ENCODE results near the gene C6orf58. TPM values are rescaled to one million over a fixed set of nuclear protein-coding genes. Genes with fewer than 3 reads are reported as not detected.
A peak's percentile ranks its signal among the peaks of the same experiment; 100 is the strongest.

C6orf58 gene
- total and polyA plus RNA-seq, 4 experiments from 2014 or later: 0.31 TPM; not detected in 3

DNA sequence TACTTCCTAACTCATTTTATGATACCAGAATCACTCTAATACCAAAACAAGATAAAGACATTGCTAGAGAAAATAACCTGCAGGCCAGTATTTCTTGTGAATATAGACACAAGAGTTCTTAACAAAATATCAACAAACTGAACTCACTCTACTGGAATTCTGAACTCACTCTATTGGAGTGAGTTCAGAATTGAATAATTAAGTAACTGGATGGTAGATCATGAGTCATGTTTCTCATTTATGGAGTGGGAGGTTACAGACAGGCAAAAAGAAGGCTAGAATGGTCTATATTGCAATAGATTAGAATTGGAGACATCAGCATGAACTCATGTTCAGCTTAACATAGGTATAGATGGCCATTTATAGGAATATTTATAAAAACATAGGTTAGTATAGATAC lies 26.6 kb upstream of the C6orf58 start:
- Histone ChIP-seq H3K4me3 (ENCODE audit: low read length in 2 of 2) (no peak overlapping the region), H3K4me1 (ENCODE audit: insufficient read depth, low read length) (no peaks in the 10 kb centered on the region), H3K9me3 (ENCODE audit: control insufficient read depth in 1 of 2, low read length in 2 of 2) (no peaks in the 10 kb centered on the region), H3K27ac (ENCODE audit: low read depth, low read length) (no peak overlapping the region), H3K27me3 (ENCODE audit: insufficient read depth, low read length) (no peaks in the 10 kb centered on the region), H3K36me3 (ENCODE audit: insufficient read depth, low read length) (no peaks in the 10 kb centered on the region)
- Mint-ChIP-seq H3K9me3 (no peaks in the 10 kb centered on the region), H3K27me3 (peaks cover 4 to 6% of the 10 kb centered on the region in 2 donors), H3K4me3 (no peak overlapping the region), H3K27ac (no peak overlapping the region), H3K36me3 (no peaks in the 10 kb centered on the region), H3K4me1 (no peaks in the 10 kb centered on the region)
- intact Hi-C loops (cut with micrococcal nuclease): loop anchor here (10.0 kb wide), 1 partner anchor 1824 kb away; no protein-coding TSS in a partner anchor
- ChIA-PET POLR2A (ENCODE audit: partially characterized antibody) (no interaction called here), CTCF (ENCODE audit: partially characterized antibody) (interaction anchor here (1.1 kb wide), 1 partner anchor 34 kb away, joined by 3 read pairs; no protein-coding TSS in a partner anchor)
- no peak for DNase-seq

DNA sequence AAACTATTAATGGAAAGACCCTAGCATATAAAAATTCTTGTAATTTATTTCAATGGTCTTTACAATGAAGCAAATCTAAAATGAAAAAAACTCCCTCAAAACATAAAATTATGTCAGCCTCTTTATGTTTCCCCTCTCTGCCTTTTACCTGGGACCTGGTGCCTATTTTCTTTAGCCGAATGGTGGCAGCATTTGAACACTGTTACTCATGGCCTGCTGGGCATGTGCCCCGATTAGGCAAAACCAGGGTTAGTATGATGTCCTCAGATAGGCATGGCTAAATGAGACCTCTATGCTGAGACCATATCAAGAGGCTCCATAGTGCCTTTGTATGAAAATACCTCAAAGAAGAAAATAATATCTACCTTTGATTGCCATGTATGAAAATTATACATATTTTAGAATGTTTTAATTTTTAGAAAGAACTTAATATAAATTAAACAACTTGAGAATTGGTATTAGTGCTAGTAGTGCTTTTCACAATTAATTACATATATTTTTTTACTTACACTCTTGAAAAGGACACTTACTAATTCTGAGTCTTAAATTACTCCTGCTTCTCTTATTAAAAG lies 22.5 kb upstream of the C6orf58 start:
- Mint-ChIP-seq H3K9me3 (no peaks in the 10 kb centered on the region), H3K4me1 (no peaks in the 10 kb centered on the region), H3K36me3 (no peaks in the 10 kb centered on the region), H3K27ac (no peak overlapping the region), H3K4me3 (no peak overlapping the region), H3K27me3 (peaks cover 2 to 6% of the 10 kb centered on the region in 2 donors)
- Histone ChIP-seq H3K4me3 (ENCODE audit: low read length in 2 of 2) (no peak overlapping the region), H3K27me3 (ENCODE audit: insufficient read depth, low read length) (no peaks in the 10 kb centered on the region), H3K36me3 (ENCODE audit: insufficient read depth, low read length) (no peaks in the 10 kb centered on the region), H3K27ac (ENCODE audit: low read depth, low read length) (no peak overlapping the region), H3K9me3 (ENCODE audit: control insufficient read depth in 1 of 2, low read length in 2 of 2) (no peaks in the 10 kb centered on the region), H3K4me1 (ENCODE audit: insufficient read depth, low read length) (no peaks in the 10 kb centered on the region)
- intact Hi-C loops (cut with micrococcal nuclease): loop anchor here (10.0 kb wide), 1 partner anchor 1820 kb away; no protein-coding TSS in a partner anchor
- peak in 2 of 5 donors; percentile 2 to 10 for DNase-seq
- POLR2A ChIA-PET (ENCODE audit: partially characterized antibody): no interaction called here
- CTCF ChIA-PET (ENCODE audit: partially characterized antibody): no interaction called here

DNA sequence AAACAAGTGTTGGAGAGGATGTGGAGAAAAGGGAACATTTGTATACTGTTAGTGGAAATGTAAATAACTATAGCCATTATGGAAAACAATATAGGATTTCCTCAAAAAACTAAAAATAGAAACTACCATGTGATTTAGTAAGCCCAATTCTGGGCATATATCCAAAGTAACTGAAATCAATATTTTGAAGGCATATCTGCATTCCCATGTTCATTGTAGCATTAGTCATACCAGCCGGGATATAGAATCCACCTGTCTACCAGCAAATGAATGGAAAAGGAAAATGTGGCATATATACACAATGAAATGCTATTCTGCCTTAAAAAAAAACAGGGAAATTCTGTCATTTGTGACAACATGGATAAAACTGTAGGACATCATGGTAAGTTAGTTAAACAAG lies 15.3 kb upstream of the C6orf58 start:
- H3K9me3 Mint-ChIP-seq: no peaks in the 10 kb centered on the region
- intact Hi-C loops (cut with micrococcal nuclease): no loop called here
- POLR2A ChIA-PET (ENCODE audit: partially characterized antibody): no interaction called here

DNA sequence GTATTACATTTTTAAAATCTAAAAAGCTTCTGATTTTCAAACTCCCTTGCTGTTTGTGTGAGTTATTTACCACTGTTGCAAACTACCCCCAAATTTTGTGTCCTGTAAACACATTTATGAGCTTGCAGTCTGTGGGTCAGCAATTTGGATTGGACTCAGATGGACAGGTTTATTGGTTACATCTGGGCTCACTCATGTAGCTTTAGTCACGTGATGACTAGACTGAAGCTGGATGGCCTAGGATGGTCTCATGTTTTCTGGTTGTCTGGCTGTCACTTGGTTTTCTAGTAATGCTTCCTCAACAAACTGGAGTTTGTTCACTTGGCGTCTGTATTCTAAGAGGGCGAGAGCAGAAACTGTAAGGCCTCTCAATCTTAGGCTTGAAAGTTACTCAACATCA lies 12.2 kb upstream of the C6orf58 start:
- Histone ChIP-seq H3K4me1 (ENCODE audit: insufficient read depth, low read length) (no peaks in the 10 kb centered on the region), H3K27me3 (ENCODE audit: insufficient read depth, low read length) (no peaks in the 10 kb centered on the region), H3K9me3 (ENCODE audit: control insufficient read depth in 1 of 2, low read length in 2 of 2) (no peaks in the 10 kb centered on the region), H3K27ac (ENCODE audit: low read depth, low read length) (no peak overlapping the region), H3K4me3 (ENCODE audit: low read length in 2 of 2) (no peak overlapping the region), H3K36me3 (ENCODE audit: insufficient read depth, low read length) (no peaks in the 10 kb centered on the region)
- POLR2A ChIA-PET (ENCODE audit: partially characterized antibody): no interaction called here
- H3K27me3 Mint-ChIP-seq: peaks cover 0 to 2% of the 10 kb centered on the region in 2 donors
- H3K9me3 Mint-ChIP-seq: no peaks in the 10 kb centered on the region
- intact Hi-C loops (cut with micrococcal nuclease): no loop called here
- H3K27ac Mint-ChIP-seq: no peak overlapping the region
- CTCF ChIA-PET (ENCODE audit: partially characterized antibody): interaction anchor here (1.0 to 1.3 kb wide), 2 partner anchors 12 to 26 kb away, joined by 3 read pairs; no protein-coding TSS in a partner anchor
- no peaks in the 10 kb centered on the region for H3K36me3 Mint-ChIP-seq
- H3K4me3 Mint-ChIP-seq: no peak overlapping the region
- H3K4me1 Mint-ChIP-seq: no peaks in the 10 kb centered on the region
- DNase-seq: no peak

More for the DNA sequence above, 15.3 kb upstream of the C6orf58 start:
- Histone ChIP-seq H3K4me1 (ENCODE audit: insufficient read depth, low read length) (no peaks in the 10 kb centered on the region), H3K27me3 (ENCODE audit: insufficient read depth, low read length) (no peaks in the 10 kb centered on the region), H3K9me3 (ENCODE audit: control insufficient read depth in 1 of 2, low read length in 2 of 2) (no peaks in the 10 kb centered on the region), H3K4me3 (ENCODE audit: low read length in 2 of 2) (no peak overlapping the region), H3K27ac (ENCODE audit: low read depth, low read length) (no peak overlapping the region), H3K36me3 (ENCODE audit: insufficient read depth, low read length) (no peaks in the 10 kb centered on the region)
- CTCF ChIA-PET (ENCODE audit: partially characterized antibody): no interaction called here
- no peak overlapping the region for H3K27ac Mint-ChIP-seq
- no peaks in the 10 kb centered on the region for H3K36me3 Mint-ChIP-seq
- no peaks in the 10 kb centered on the region for H3K4me1 Mint-ChIP-seq
- no peak for DNase-seq
- peaks cover 1 to 2% of the 10 kb centered on the region in 2 donors for H3K27me3 Mint-ChIP-seq
- no peak overlapping the region for H3K4me3 Mint-ChIP-seq

DNA sequence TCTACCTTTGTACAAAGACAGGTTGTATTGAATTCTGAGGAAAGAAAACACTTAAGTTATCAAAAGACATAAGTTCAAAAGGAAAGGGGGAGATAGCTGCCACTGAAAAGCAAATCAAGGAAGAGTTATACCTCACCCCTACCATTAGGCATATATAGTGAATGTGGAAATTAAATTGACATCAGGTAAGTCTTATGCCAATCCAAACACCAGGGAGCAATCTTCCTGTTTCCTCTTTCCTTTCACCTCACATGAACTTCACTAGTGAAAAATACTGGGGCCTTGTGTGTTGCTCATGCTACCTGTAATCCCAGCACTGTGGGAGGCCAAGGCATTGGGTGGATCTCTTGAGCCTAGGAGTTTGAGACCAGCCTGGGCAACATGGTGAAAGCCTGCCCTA lies 10.9 kb upstream of the C6orf58 start:
- Histone ChIP-seq H3K4me3 (ENCODE audit: low read length in 2 of 2) (no peak overlapping the region), H3K27ac (ENCODE audit: low read depth, low read length) (no peak overlapping the region), H3K36me3 (ENCODE audit: insufficient read depth, low read length) (no peaks in the 10 kb centered on the region), H3K4me1 (ENCODE audit: insufficient read depth, low read length) (no peaks in the 10 kb centered on the region), H3K9me3 (ENCODE audit: control insufficient read depth in 1 of 2, low read length in 2 of 2) (no peaks in the 10 kb centered on the region), H3K27me3 (ENCODE audit: insufficient read depth, low read length) (no peaks in the 10 kb centered on the region)
- no peaks in the 10 kb centered on the region for H3K9me3 Mint-ChIP-seq
- H3K27me3 Mint-ChIP-seq: peaks cover 0 to 2% of the 10 kb centered on the region in 2 donors
- peaks cover 4 to 6% (median 6%) of the 10 kb centered on the region in 4 donors for H3K4me1 Mint-ChIP-seq
- H3K27ac Mint-ChIP-seq: no peak overlapping the region
- no peaks in the 10 kb centered on the region for H3K36me3 Mint-ChIP-seq
- intact Hi-C loops (cut with micrococcal nuclease): no loop called here
- CTCF ChIA-PET (ENCODE audit: partially characterized antibody): no interaction called here
- no peak for DNase-seq
- no peak overlapping the region for H3K4me3 Mint-ChIP-seq
- POLR2A ChIA-PET (ENCODE audit: partially characterized antibody): no interaction called here

DNA sequence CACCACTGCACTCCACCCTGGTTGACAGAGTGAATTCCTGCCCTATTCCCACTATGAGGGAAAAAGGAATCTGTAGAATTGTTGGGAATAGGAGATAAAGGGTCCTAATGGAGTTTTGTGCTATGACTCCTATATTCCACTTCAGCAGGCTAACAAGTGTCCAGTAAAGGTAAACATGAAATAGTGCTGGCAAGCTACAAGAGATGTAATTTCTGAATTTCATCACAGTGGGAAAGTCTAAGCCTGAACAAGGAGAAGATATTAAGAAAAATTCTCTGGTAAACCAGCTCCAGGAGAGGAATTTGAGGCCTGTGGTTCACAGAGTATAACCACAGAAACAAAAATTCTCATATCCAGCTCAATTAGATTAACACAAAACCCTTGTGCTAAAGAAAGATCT lies 10.3 kb upstream of the C6orf58 start:
- ChIA-PET CTCF (ENCODE audit: partially characterized antibody) (no interaction called here), POLR2A (ENCODE audit: partially characterized antibody) (no interaction called here)
- no peak for DNase-seq
- no peak overlapping the region for H3K4me3 Mint-ChIP-seq
- no peaks in the 10 kb centered on the region for H3K4me1 ChIP-seq (ENCODE audit: insufficient read depth, low read length)
- H3K27ac ChIP-seq (ENCODE audit: low read depth, low read length): no peak overlapping the region
- no peaks in the 10 kb centered on the region for H3K27me3 ChIP-seq (ENCODE audit: insufficient read depth, low read length)
- H3K9me3 ChIP-seq (ENCODE audit: control insufficient read depth in 1 of 2, low read length in 2 of 2): no peaks in the 10 kb centered on the region
- H3K4me3 ChIP-seq (ENCODE audit: low read length in 2 of 2): no peak overlapping the region
- intact Hi-C loops (cut with micrococcal nuclease): no loop called here
- peaks cover 4 to 9% (median 8%) of the 10 kb centered on the region in 4 donors for H3K4me1 Mint-ChIP-seq
- H3K36me3 Mint-ChIP-seq: no peaks in the 10 kb centered on the region
- H3K27me3 Mint-ChIP-seq: peaks cover 0 to 2% of the 10 kb centered on the region in 2 donors
- H3K36me3 ChIP-seq (ENCODE audit: insufficient read depth, low read length): no peaks in the 10 kb centered on the region
- no peak overlapping the region for H3K27ac Mint-ChIP-seq
- no peaks in the 10 kb centered on the region for H3K9me3 Mint-ChIP-seq

DNA sequence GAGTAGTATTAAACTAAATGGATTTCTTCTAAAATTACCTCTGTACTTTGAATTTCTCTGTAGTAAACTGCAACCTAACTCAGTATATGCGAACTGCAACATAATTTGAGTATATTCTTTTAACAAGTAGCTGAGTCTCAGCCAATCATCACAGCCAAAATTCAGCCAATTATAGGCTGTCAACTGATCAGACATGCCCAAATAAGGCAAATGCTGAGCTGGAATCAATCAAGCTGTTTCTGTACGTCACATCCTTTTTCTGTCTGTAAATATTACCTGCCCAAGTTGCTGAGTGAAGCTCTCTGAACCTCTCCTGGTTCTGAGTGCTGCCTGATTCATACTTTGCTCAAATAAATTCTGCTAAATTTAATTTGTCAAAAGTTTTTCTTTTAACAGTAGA lies 9.5 kb upstream of the C6orf58 start:
- no peak overlapping the region for H3K27ac ChIP-seq (ENCODE audit: low read depth, low read length)
- no peaks in the 10 kb centered on the region for H3K9me3 ChIP-seq (ENCODE audit: control insufficient read depth in 1 of 2, low read length in 2 of 2)
- H3K27me3 ChIP-seq (ENCODE audit: insufficient read depth, low read length): no peaks in the 10 kb centered on the region
- H3K9me3 Mint-ChIP-seq: no peaks in the 10 kb centered on the region
- CTCF ChIA-PET (ENCODE audit: partially characterized antibody): no interaction called here
- H3K4me3 Mint-ChIP-seq: no peak overlapping the region
- H3K4me1 ChIP-seq (ENCODE audit: insufficient read depth, low read length): no peaks in the 10 kb centered on the region
- H3K27me3 Mint-ChIP-seq: peaks cover 0 to 2% of the 10 kb centered on the region in 2 donors
- no peak for DNase-seq
- H3K4me1 Mint-ChIP-seq: peaks cover 6 to 9% (median 8%) of the 10 kb centered on the region in 4 donors
- H3K4me3 ChIP-seq (ENCODE audit: low read length in 2 of 2): no peak overlapping the region
- intact Hi-C loops (cut with micrococcal nuclease): no loop called here
- H3K27ac Mint-ChIP-seq: no peak overlapping the region
- H3K36me3 ChIP-seq (ENCODE audit: insufficient read depth, low read length): no peaks in the 10 kb centered on the region
- H3K36me3 Mint-ChIP-seq: no peaks in the 10 kb centered on the region
- POLR2A ChIA-PET (ENCODE audit: partially characterized antibody): no interaction called here

All from CD4-positive, alpha-beta memory T cell (primary cell).